ENCODE data around the gene DAPK2.

DAPK2 gene

GRCh38 chr15:63864186-63864585 is 182.1 kb downstream of the DAPK2 start:
- H3K4me3 ChIP-seq (ENCODE audit: low read length), result no peak overlapping the region
- H3K4me1 ChIP-seq (ENCODE audit: control insufficient read depth, insufficient read depth, low read length), result no peaks in the 10 kb centered on the region
- no peaks in the 10 kb centered on the region for H3K27me3 ChIP-seq (ENCODE audit: control insufficient read depth, insufficient read depth, low read length)
- no peaks in the 10 kb centered on the region for H3K36me3 ChIP-seq (ENCODE audit: control insufficient read depth, insufficient read depth, low read length)
- H3K9ac ChIP-seq (ENCODE audit: low read length), result no peak overlapping the region
- no peaks in the 10 kb centered on the region for H3K9me3 ChIP-seq (ENCODE audit: control insufficient read depth, low read length)

GRCh38 chr15:63861946-63862517 is 184.3 kb downstream of the DAPK2 start:
- H3K9me3 ChIP-seq (ENCODE audit: control insufficient read depth, low read length), result no peaks in the 10 kb centered on the region
- H3K27me3 ChIP-seq (ENCODE audit: control insufficient read depth, insufficient read depth, low read length), result no peaks in the 10 kb centered on the region
- H3K4me3 ChIP-seq (ENCODE audit: low read length), result no peak overlapping the region
- no peaks in the 10 kb centered on the region for H3K36me3 ChIP-seq (ENCODE audit: control insufficient read depth, insufficient read depth, low read length)
- no peaks in the 10 kb centered on the region for H3K4me1 ChIP-seq (ENCODE audit: control insufficient read depth, insufficient read depth, low read length)
- H3K9ac ChIP-seq (ENCODE audit: low read length), result no peak overlapping the region

DNA sequence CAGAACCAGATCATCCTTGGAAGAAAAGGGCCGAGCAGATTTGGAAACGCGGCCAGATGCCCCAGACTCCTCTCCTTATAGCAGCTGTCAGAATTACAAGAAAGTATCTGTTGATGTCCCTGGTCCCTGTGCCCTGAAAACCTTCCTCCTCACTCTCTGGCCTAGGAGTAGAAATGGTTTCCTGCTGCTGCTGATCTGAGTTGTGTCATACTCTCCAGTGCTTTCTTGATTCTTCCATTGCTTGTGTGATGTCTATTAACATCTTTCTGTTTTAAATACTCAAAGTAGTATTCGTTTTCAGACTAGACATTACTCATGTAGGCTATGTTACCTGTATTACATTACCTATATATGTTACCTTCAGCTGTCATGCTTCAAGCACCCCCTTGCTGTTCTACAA is 185.7 kb downstream of the DAPK2 start:
- no peaks in the 10 kb centered on the region for H3K27me3 ChIP-seq (ENCODE audit: control insufficient read depth, insufficient read depth, low read length)
- H3K4me3 ChIP-seq (ENCODE audit: low read length), result no peak overlapping the region
- H3K9me3 ChIP-seq (ENCODE audit: control insufficient read depth, low read length), result no peaks in the 10 kb centered on the region

GRCh38 chr15:63860155-63860554 is 186.1 kb downstream of the DAPK2 start:
- H3K4me3 ChIP-seq (ENCODE audit: low read length), result no peak overlapping the region
- H3K9ac ChIP-seq (ENCODE audit: low read length), result no peak overlapping the region
- no peaks in the 10 kb centered on the region for H3K27me3 ChIP-seq (ENCODE audit: control insufficient read depth, insufficient read depth, low read length)
- H3K36me3 ChIP-seq (ENCODE audit: control insufficient read depth, insufficient read depth, low read length), result no peaks in the 10 kb centered on the region
- no peaks in the 10 kb centered on the region for H3K9me3 ChIP-seq (ENCODE audit: control insufficient read depth, low read length)
- H3K4me1 ChIP-seq (ENCODE audit: control insufficient read depth, insufficient read depth, low read length), result no peaks in the 10 kb centered on the region

More for the DNA sequence above, 185.7 kb downstream of the DAPK2 start:
- Histone ChIP-seq H3K36me3 (ENCODE audit: control insufficient read depth, insufficient read depth, low read length) (no peaks in the 10 kb centered on the region), H3K4me1 (ENCODE audit: control insufficient read depth, insufficient read depth, low read length) (no peaks in the 10 kb centered on the region), H3K9ac (ENCODE audit: low read length) (no peak overlapping the region)

DNA sequence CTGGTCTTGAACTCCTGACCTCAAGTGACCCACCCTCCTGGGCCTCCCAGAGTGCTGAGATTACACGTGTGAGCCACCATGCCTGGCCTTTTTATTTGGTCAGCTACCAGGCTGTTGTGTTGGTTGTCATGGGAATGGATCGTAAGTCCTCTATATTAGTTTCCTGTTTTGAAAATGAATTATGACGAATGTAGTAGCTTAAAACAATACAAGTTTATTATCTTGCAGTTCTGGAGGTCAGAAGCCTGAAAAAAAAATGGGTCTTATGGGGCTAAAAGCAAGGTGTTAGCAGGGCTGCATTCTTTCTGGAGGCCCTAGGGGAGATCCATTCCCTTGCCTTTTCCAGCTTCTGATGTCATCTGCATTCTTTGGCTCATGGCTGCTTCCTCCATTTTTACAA is 187.4 kb downstream of the DAPK2 start:
- no peaks in the 10 kb centered on the region for H3K36me3 ChIP-seq (ENCODE audit: control insufficient read depth, insufficient read depth, low read length)
- H3K9ac ChIP-seq (ENCODE audit: low read length), result no peak overlapping the region
- no peaks in the 10 kb centered on the region for H3K27me3 ChIP-seq (ENCODE audit: control insufficient read depth, insufficient read depth, low read length)
- H3K9me3 ChIP-seq (ENCODE audit: control insufficient read depth, low read length), result no peaks in the 10 kb centered on the region
- H3K4me1 ChIP-seq (ENCODE audit: control insufficient read depth, insufficient read depth, low read length), result no peaks in the 10 kb centered on the region
- no peak overlapping the region for H3K4me3 ChIP-seq (ENCODE audit: low read length)

- Histone ChIP-seq H3K4me1 (ENCODE audit: control insufficient read depth, insufficient read depth, low read length) (no peaks in the 10 kb centered on the region), H3K27me3 (ENCODE audit: control insufficient read depth, insufficient read depth, low read length) (no peaks in the 10 kb centered on the region), H3K9ac (ENCODE audit: low read length) (no peak overlapping the region), H3K4me3 (ENCODE audit: low read length) (no peak overlapping the region), H3K9me3 (ENCODE audit: control insufficient read depth, low read length) (no peaks in the 10 kb centered on the region), H3K36me3 (ENCODE audit: control insufficient read depth, insufficient read depth, low read length) (no peaks in the 10 kb centered on the region)
Observed at GRCh38 chr15:63858448-63858847, 187.8 kb downstream of the DAPK2 start.

GRCh38 chr15:63857461-63857856 is 188.8 kb downstream of the DAPK2 start:
- Histone ChIP-seq H3K4me1 (ENCODE audit: control insufficient read depth, insufficient read depth, low read length) (no peaks in the 10 kb centered on the region), H3K4me3 (ENCODE audit: low read length) (no peak overlapping the region), H3K9me3 (ENCODE audit: control insufficient read depth, low read length) (no peaks in the 10 kb centered on the region), H3K27me3 (ENCODE audit: control insufficient read depth, insufficient read depth, low read length) (no peaks in the 10 kb centered on the region), H3K9ac (ENCODE audit: low read length) (no peak overlapping the region), H3K36me3 (ENCODE audit: control insufficient read depth, insufficient read depth, low read length) (no peaks in the 10 kb centered on the region)
